ENCODE results near the gene PARD6G.

DNA sequence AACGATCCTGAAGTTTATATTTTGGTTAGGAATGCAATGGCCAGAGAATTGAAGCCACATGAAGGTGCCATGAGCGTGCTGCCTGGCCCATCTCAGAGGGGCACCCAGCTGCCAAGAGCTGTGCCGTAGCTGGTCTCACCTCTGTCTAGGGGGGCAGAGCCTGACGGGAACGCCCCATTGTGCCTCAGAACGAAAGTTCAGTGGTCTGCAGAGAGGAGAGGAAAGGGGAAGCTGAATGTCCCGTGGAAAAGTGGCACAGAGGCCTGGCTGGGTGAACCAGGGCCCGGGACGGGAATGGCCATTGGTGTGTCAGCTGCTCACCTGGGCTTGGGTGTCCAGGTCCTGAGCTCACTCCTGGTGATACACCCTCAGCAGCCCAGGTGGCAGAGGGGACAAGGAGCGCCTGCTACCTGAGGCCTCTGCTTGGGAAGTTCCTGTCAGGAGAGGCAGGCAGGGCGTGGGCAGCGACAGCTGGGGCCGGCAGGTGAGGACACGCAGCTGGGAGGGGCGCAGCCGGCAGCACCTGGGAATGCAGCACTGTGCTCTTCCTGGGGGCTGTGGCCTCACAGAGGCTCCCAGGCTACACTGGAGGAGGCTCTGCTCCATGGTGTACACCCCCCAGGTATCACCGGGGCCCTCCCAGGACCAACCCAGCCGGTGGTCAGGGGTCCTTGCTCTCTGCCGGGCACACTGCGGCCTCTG, 67.3 kb downstream of the PARD6G start:
- TF ChIP-seq CTCF (IDR thresholded peaks at IDR 0.05; ENCODE audit: control extremely low read depth in 1 of 3, insufficient read depth in 1 of 3, low read depth in 1 of 3, low read length in 3 of 3) (no peak), TBP (IDR thresholded peaks at IDR 0.05; ENCODE audit: low read depth, low read length) (no peak), POLR2AphosphoS5 (IDR thresholded peaks at IDR 0.05; ENCODE audit: low read depth, low read length) (no peak), USF2 (IDR thresholded peaks at IDR 0.05; ENCODE audit: low read length) (no peak), CHD7 (IDR thresholded peaks at IDR 0.05; ENCODE audit: insufficient replicate concordance, low read length) (no peak)
- TF ChIP-seq, protein P1, sequence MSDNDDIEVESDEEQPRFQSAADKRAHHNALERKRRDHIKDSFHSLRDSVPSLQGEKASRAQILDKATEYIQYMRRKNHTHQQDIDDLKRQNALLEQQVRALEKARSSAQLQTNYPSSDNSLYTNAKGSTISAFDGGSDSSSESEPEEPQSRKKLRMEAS (IDR thresholded peaks at IDR 0.05) = no peak

All from H1 (cell line).